PFSK-1 (cell line): ENCODE measurements around the gene ZNF331.

Experiments used
- SIN3A ChIP-seq: IDR thresholded peaks from 2 replicates; pipeline ENCODE4 v1.6.1; 2012; ENCODE audit warnings: mild to moderate bottlenecking, low read length, moderate library complexity, borderline replicate concordance; ENCODE audit not compliant: insufficient read depth
- TAF1 ChIP-seq: IDR thresholded peaks from 2 replicates; pipeline ENCODE4 v1.6.1; 2012; ENCODE audit warnings: low read length, control low read depth, borderline replicate concordance; ENCODE audit not compliant: insufficient read depth
- TF ChIP-seq, protein P1 (sequence below), 2 experiments: IDR thresholded peaks; 2 replicates each; pipeline versions ENCODE4 v1.6.1 to v1.8.0; 2011 to 2012; ENCODE audit warnings: low read depth in 2 of 2, low read length in 2 of 2, control low read depth in 1 of 2, inconsistent platforms in 1 of 2, mild to moderate bottlenecking in 1 of 2, moderate library complexity in 1 of 2; ENCODE audit not compliant: insufficient read depth in 1 of 2

- TF ChIP-seq TAF1 = no peak
- no peak for TF ChIP-seq SIN3A
- TF ChIP-seq, protein P1, sequence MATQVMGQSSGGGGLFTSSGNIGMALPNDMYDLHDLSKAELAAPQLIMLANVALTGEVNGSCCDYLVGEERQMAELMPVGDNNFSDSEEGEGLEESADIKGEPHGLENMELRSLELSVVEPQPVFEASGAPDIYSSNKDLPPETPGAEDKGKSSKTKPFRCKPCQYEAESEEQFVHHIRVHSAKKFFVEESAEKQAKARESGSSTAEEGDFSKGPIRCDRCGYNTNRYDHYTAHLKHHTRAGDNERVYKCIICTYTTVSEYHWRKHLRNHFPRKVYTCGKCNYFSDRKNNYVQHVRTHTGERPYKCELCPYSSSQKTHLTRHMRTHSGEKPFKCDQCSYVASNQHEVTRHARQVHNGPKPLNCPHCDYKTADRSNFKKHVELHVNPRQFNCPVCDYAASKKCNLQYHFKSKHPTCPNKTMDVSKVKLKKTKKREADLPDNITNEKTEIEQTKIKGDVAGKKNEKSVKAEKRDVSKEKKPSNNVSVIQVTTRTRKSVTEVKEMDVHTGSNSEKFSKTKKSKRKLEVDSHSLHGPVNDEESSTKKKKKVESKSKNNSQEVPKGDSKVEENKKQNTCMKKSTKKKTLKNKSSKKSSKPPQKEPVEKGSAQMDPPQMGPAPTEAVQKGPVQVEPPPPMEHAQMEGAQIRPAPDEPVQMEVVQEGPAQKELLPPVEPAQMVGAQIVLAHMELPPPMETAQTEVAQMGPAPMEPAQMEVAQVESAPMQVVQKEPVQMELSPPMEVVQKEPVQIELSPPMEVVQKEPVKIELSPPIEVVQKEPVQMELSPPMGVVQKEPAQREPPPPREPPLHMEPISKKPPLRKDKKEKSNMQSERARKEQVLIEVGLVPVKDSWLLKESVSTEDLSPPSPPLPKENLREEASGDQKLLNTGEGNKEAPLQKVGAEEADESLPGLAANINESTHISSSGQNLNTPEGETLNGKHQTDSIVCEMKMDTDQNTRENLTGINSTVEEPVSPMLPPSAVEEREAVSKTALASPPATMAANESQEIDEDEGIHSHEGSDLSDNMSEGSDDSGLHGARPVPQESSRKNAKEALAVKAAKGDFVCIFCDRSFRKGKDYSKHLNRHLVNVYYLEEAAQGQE (IDR thresholded peaks at IDR 0.05; ENCODE audit: insufficient read depth in 1 of 2, low read depth in 2 of 2, low read length in 2 of 2) = no peak
Observed at GRCh38 chr19:53504885-53505284, 33.1 kb upstream of the ZNF331 start.
